ENCODE data around the gene IMP3. TPM values are rescaled to one million over a fixed set of nuclear protein-coding genes. Genes with fewer than 3 reads are reported as not detected.
"Not testable (repeated sequence)": the region's sequence is repeated elsewhere in the genome, so short reads cannot be mapped to it uniquely, and the experiment has no call there.

IMP3 gene
- total and polyA plus RNA-seq, 5 donors, result 39.4 to 49.3 (median 47.9) TPM

GRCh38 chr15:75639191-75639708 lies 774 bp downstream of the IMP3 start:
- intact Hi-C loops (cut with DNase I), result loop anchor here in 1 of 4 donors (10.0 kb wide), 2 partner anchors 46 to 96 kb away; no protein-coding TSS in a partner anchor
- Histone ChIP-seq H3K4me3 (ENCODE audit: low read length) (peak overlapping the region; percentile 74), H3K9me3 (ENCODE audit: control insufficient read depth, low read length) (no peaks in the 10 kb centered on the region), H3K27me3 (ENCODE audit: control insufficient read depth, insufficient read depth) (no peaks in the 10 kb centered on the region), H3K4me1 (ENCODE audit: control insufficient read depth, insufficient read depth, low read length) (peaks cover 3% of the 10 kb centered on the region), H3K27ac (ENCODE audit: low read length) (peak overlapping the region; percentile 91)
- WGBS, result 1% methylated on average over 16 of the region's 16 CpGs
- ATAC-seq (peak in 1 of 2 donors; percentile 10), DNase-seq (no peak)

GRCh38 chr15:75637245-75638009 lies 2.6 kb downstream of the IMP3 start:
- Histone ChIP-seq H3K4me1 (ENCODE audit: control insufficient read depth, insufficient read depth, low read length) (peaks cover 3% of the 10 kb centered on the region), H3K9me3 (ENCODE audit: control insufficient read depth, low read length) (no peaks in the 10 kb centered on the region), H3K27ac (ENCODE audit: low read length) (peak overlapping the region; percentile 34), H3K27me3 (ENCODE audit: control insufficient read depth, insufficient read depth) (no peaks in the 10 kb centered on the region), H3K4me3 (ENCODE audit: low read length) (no peak overlapping the region)
- DNase-seq (no peak), ATAC-seq (no peak)
- WGBS, result 60% methylated on average over 4 of the region's 4 CpGs
- intact Hi-C loops (cut with DNase I), result loop anchor here in 1 of 4 donors (10.0 kb wide), 2 partner anchors 47 to 97 kb away; no protein-coding TSS in a partner anchor

GRCh38 chr15:75636026-75636425 lies 4.0 kb downstream of the IMP3 start:
- WGBS, result 92% methylated on average over 6 of the region's 6 CpGs
- intact Hi-C loops (cut with DNase I), result loop anchor here in 1 of 4 donors (10.0 kb wide), 2 partner anchors 49 to 99 kb away; no protein-coding TSS in a partner anchor
- ATAC-seq, result no peak
- Histone ChIP-seq H3K4me3 (ENCODE audit: low read length) (no peak overlapping the region), H3K4me1 (ENCODE audit: control insufficient read depth, insufficient read depth, low read length) (peaks cover 3% of the 10 kb centered on the region), H3K9me3 (ENCODE audit: control insufficient read depth, low read length) (no peaks in the 10 kb centered on the region), H3K27me3 (ENCODE audit: control insufficient read depth, insufficient read depth) (no peaks in the 10 kb centered on the region), H3K27ac (ENCODE audit: low read length) (no peak overlapping the region)
- no peak for DNase-seq

GRCh38 chr15:75633922-75634321 lies 6.1 kb downstream of the IMP3 start:
- DNase-seq, result peak in 1 of 3 donors; percentile 10
- not testable (repeated sequence) for H3K9me3 ChIP-seq (ENCODE audit: control insufficient read depth, low read length); ATAC-seq; H3K27ac ChIP-seq (ENCODE audit: low read length); H3K4me3 ChIP-seq (ENCODE audit: low read length); H3K4me1 ChIP-seq (ENCODE audit: control insufficient read depth, insufficient read depth, low read length); H3K27me3 ChIP-seq (ENCODE audit: control insufficient read depth, insufficient read depth)
- WGBS, result 88% methylated on average over 7 of the region's 7 CpGs
- intact Hi-C loops (cut with DNase I), result loop anchor here in 1 of 4 donors (10.0 kb wide), 2 partner anchors 51 to 101 kb away; no protein-coding TSS in a partner anchor

- ATAC-seq, result no peak
- intact Hi-C loops (cut with DNase I), result loop anchor here in 1 of 4 donors (10.0 kb wide), 2 partner anchors 53 to 103 kb away; no protein-coding TSS in a partner anchor
Observed at GRCh38 chr15:75631935-75632334, 8.1 kb downstream of the IMP3 start.

GRCh38 chr15:75625542-75626347 lies 14.3 kb downstream of the IMP3 start, which contains the start of gene SNUPN:
TSS of gene SNUPN (minus strand) at chr15:75625725. CDS start at chr15:75621051, 4,674 bp downstream.
- intact Hi-C loops (cut with DNase I), result no loop called here
- WGBS, result 1% methylated on average over 47 of the region's 47 CpGs
- H3K27ac ChIP-seq (ENCODE audit: low read length), result peak within 1 kb of the TSS; percentile 98
- no peaks in the 10 kb centered on the region for H3K27me3 ChIP-seq (ENCODE audit: control insufficient read depth, insufficient read depth)
- ATAC-seq (peak; percentile 95), DNase-seq (peak; percentile 94 to 98 (median 98))
- peak within 1 kb of the TSS; percentile 95 for H3K4me3 ChIP-seq (ENCODE audit: low read length)
- H3K4me1 ChIP-seq (ENCODE audit: control insufficient read depth, insufficient read depth, low read length), result no peaks in the 10 kb centered on the region
- H3K9me3 ChIP-seq (ENCODE audit: control insufficient read depth, low read length), result no peaks in the 10 kb centered on the region

More at GRCh38 chr15:75631935-75632334, 8.1 kb downstream of the IMP3 start:
- H3K4me3 ChIP-seq (ENCODE audit: low read length), result no peak overlapping the region
- H3K27ac ChIP-seq (ENCODE audit: low read length), result no peak overlapping the region
- peak in 1 of 3 donors; percentile 9 for DNase-seq
- no peaks in the 10 kb centered on the region for H3K27me3 ChIP-seq (ENCODE audit: control insufficient read depth, insufficient read depth)
- H3K4me1 ChIP-seq (ENCODE audit: control insufficient read depth, insufficient read depth, low read length), result no peaks in the 10 kb centered on the region
- no peaks in the 10 kb centered on the region for H3K9me3 ChIP-seq (ENCODE audit: control insufficient read depth, low read length)

- H3K27ac ChIP-seq (ENCODE audit: low read length), result no peak overlapping the region
- ATAC-seq (no peak), DNase-seq (no peak)
- intact Hi-C loops (cut with DNase I), result no loop called here
- H3K4me3 ChIP-seq (ENCODE audit: low read length), result no peak overlapping the region
- peaks cover 3% of the 10 kb centered on the region for H3K4me1 ChIP-seq (ENCODE audit: control insufficient read depth, insufficient read depth, low read length)
- H3K9me3 ChIP-seq (ENCODE audit: control insufficient read depth, low read length), result no peaks in the 10 kb centered on the region
- H3K27me3 ChIP-seq (ENCODE audit: control insufficient read depth, insufficient read depth), result no peaks in the 10 kb centered on the region
- 78% methylated on average over 2 of the region's 2 CpGs for WGBS
Observed at GRCh38 chr15:75622505-75622904, 17.5 kb downstream of the IMP3 start.

GRCh38 chr15:75620841-75621391 lies 19.1 kb downstream of the IMP3 start:
- H3K27me3 ChIP-seq (ENCODE audit: control insufficient read depth, insufficient read depth), result no peaks in the 10 kb centered on the region
- peaks cover 3% of the 10 kb centered on the region for H3K4me1 ChIP-seq (ENCODE audit: control insufficient read depth, insufficient read depth, low read length)
- peak overlapping the region; percentile 76 for H3K27ac ChIP-seq (ENCODE audit: low read length)
- H3K9me3 ChIP-seq (ENCODE audit: control insufficient read depth, low read length), result no peaks in the 10 kb centered on the region
- peak; percentile 87 to 94 (median 91) for DNase-seq
- ATAC-seq, result peak; percentile 83 to 85
- H3K4me3 ChIP-seq (ENCODE audit: low read length), result no peak overlapping the region
- whole genome bisulfite sequencing, result 37% methylated on average over 7 of the region's 7 CpGs
- intact Hi-C loops (cut with DNase I), result no loop called here

- intact Hi-C loops (cut with DNase I), result no loop called here
- DNase-seq (peak; percentile 41 to 72 (median 55)), ATAC-seq (peak; percentile 70 to 77)
- 35% methylated on average over 4 of the region's 4 CpGs for WGBS
- Histone ChIP-seq H3K4me3 (ENCODE audit: low read length) (no peak overlapping the region), H3K9me3 (ENCODE audit: control insufficient read depth, low read length) (no peaks in the 10 kb centered on the region), H3K27me3 (ENCODE audit: control insufficient read depth, insufficient read depth) (no peaks in the 10 kb centered on the region), H3K27ac (ENCODE audit: low read length) (peak overlapping the region; percentile 56), H3K4me1 (ENCODE audit: control insufficient read depth, insufficient read depth, low read length) (peaks cover 3% of the 10 kb centered on the region)
Observed at GRCh38 chr15:75620058-75620820, 19.8 kb downstream of the IMP3 start.

- intact Hi-C loops (cut with DNase I), result no loop called here
- no peak overlapping the region for H3K4me3 ChIP-seq (ENCODE audit: low read length)
Observed at GRCh38 chr15:75616766-75617165, 23.3 kb downstream of the IMP3 start.

More at GRCh38 chr15:75616766-75617165, 23.3 kb downstream of the IMP3 start:
- Histone ChIP-seq H3K9me3 (ENCODE audit: control insufficient read depth, low read length) (no peaks in the 10 kb centered on the region), H3K27me3 (ENCODE audit: control insufficient read depth, insufficient read depth) (no peaks in the 10 kb centered on the region), H3K27ac (ENCODE audit: low read length) (no peak overlapping the region), H3K4me1 (ENCODE audit: control insufficient read depth, insufficient read depth, low read length) (peaks cover 3% of the 10 kb centered on the region)
- DNase-seq (no peak), ATAC-seq (no peak)

Measured in right cardiac atrium (tissue), 5 donors.